Ramos (cell line): Measurements from ENCODE around the gene SKAP2.

Source experiments
- in situ Hi-C: fragments of 300-500 bp; cut with MboI; formaldehyde crosslinking; loops from one replicate; pipeline ENCODE4 v1.14.3; 2022; ENCODE audit warnings: low sequenced_read_pairs; ENCODE audit not compliant: unreplicated experiment

Gene SKAP2

DNA sequence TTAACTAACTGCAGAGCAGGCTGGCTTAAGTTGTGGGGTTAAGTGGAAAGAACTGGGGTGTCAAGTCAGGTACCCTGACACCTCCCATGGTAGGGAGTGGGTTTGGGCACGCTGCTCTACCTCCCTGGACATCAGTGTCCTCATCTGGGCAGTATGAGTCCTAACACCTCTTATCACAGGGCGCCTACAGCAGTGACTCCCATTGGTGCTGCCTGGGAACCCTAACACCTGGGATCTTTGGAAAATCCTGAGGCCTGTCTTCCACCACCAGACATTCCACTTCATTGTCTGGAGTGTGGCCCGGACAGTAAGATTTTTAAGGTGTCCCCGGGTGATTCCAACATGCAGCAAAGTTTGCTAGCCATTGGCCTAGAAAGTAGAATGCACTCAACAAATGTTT, 239.1 kb downstream of the SKAP2 start:
- in situ Hi-C loops = no loop called here

DNA sequence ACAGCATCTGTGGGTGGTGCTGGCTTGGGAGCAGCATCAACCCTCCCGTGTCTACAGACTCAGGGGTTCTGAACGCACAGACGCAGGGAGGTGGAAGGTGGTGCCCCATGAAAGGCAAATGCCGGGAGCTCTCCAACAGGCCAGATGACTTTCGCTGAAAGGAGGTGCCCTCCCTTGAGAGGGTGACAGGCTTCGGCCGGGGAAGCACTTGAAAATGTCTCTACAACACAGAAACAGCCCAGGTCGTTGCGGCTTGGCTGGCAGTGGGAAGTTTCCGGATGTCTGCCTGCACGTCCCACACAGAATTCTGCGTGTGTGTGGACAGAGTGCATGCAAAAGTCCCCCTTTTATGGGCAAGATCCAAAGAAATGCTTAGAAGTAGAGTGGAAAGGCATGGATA, 239.6 kb downstream of the SKAP2 start:
- in situ Hi-C loops = no loop called here

DNA sequence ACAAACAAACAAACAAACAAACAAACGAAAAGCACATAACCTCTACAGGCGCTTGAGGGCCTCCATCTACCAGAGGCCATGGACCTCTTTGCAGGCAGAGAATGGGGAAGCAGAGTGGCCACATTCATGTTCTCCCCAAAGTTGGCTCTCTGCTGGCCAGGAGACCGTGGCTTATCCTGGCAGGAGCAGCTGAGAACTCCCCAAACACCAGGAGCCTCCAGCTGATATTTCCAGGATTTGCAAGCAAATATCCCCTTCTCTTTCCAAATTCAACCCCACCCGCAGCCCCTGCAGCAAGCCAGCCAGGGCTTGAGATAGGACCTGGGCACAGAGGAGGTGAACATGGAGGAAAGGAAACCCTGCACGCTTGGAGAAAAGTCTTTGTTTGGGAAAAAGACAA, 240.0 kb downstream of the SKAP2 start:
- in situ Hi-C loops = no loop called here

DNA sequence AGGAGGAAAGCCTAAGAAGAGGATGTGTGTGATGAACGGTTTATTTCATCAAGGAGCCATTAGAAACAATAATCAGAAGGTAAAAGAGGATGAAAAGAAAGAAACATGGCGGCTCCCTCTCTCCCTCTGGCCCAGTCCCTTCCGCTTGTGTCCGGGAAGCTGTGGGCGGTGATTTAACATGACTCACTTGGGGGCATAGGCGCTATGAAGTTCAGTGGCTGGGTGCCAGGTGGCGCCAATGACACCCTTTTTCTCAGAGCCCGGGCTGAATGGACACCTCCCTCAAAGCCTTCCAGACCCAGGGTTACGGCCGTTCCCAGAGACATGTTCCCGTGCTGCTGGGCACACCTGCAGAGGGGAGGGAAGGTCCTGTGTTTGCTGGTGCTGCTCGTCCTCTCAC, 244.0 kb downstream of the SKAP2 start:
- in situ Hi-C loops = no loop called here

DNA sequence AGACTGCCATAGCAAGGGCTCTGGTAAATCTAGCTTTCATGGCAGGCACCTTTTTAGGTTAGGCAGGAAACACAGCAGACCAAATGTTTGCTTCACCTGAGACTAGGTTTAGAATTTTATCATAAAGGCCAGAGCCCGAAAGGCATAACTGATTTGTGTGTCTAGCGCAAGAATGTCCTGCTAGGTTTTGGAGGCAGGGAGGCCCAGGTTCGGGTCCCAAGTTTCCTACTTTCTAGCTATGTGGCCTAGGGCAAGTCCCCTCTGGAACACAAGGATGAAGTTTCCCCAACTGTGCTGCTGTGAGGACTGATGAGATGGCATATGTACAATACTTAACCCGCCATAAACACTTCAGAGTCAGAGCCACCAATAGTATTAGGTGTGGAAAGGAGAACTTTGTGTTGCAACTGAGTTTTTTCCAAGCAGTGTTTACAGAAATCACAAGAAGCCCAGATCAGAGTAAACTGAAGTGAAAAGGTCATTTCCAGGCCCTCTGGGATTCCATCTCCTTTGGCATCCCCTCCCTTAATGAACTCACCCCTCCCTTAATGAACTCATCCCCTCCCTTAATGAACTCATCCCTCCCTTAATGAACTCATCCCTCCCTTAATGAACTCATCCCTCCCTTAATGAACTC, 244.9 kb downstream of the SKAP2 start:
- in situ Hi-C loops = no loop called here

DNA sequence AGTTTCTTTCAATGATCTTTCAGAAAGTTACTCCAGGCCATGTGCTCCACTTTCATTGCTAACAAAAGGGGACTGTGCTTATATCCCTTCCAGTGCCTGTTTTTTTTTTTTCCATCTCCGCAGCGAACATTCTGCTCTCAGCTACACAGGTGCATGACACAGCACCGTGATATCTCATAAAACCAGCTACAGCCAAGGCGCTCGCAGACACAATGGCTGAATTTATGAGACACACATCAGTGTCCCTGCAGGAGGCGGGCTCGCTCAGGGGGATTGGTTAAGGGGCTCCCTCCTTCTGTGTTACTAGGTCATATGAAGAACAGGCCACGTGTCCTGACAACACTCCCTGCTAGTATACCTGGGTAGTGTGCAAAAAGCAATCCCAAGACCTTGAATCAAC, 245.5 kb downstream of the SKAP2 start:
- in situ Hi-C loops = no loop called here

DNA sequence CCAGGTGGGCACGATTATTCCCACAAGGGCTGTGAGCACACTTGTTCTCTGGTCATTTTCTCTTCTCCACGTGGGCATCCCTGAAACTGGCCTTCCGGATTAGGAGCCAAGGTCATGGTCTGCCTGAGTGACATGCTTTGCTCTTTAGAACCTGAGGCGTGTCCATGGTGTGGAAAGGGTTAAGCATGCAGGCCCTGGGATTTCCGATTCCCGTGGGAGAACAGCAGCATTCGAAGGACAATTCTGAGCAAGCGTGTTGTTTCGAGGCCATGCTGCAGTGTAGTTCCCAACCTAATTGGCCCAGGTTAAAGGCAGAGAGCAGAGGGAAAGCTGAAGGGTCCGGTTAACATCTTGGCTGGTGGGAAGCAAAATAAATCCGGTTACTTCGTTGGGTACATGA, 245.9 kb downstream of the SKAP2 start:
- in situ Hi-C loops = no loop called here
